ENCODE data around the gene EPSTI1. TPM values are rescaled to one million over a fixed set of nuclear protein-coding genes. Genes with fewer than 3 reads are reported as not detected.
A peak's percentile ranks its signal among the peaks of the same experiment; 100 is the strongest.

Gene EPSTI1
- total RNA-seq, 1 donor from 2014 or later = 96.0 TPM

DNA sequence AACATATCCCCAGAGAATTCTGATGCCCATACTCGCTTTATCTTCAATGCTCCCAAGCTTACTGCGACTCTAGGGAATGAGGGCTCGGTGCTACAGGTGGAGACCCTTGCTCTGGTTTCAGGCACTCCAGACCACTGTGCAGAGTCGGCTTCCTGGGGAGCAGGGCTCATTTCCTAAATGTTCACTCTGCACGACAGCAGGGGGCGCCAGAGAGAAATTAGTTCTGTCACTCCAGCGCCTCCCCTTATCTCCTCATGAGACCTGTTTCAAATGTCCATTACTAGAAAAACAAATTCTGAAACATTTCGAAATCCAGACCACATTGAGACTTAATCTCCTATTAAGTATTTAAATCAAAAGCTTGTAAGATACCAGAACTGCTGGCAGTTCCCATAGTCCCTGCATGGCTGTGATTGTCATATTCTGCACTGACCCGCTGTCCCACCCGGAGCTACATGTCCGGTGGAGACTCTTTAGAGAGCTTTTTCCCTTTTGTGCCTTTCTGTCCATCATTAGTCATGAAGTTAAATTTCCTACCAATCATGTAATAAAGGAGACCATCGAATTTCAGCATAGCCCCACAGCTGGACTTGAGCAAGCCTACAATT lies 22.4 kb downstream of the EPSTI1 start:
- H3K4me2 ChIP-seq (ENCODE audit: low read length) = no peak overlapping the region
- Mint-ChIP-seq H3K4me3 (ENCODE audit: unreplicated experiment) (no peak overlapping the region), H3K27me3 (ENCODE audit: low read depth, unreplicated experiment) (no peaks in the 10 kb centered on the region), H3K4me1 (ENCODE audit: low read depth, unreplicated experiment) (peaks cover 51% of the 10 kb centered on the region), H3K36me3 (ENCODE audit: low read depth, unreplicated experiment) (peaks cover 17% of the 10 kb centered on the region), H3K9me3 (ENCODE audit: unreplicated experiment) (no peaks in the 10 kb centered on the region), H3K27ac (ENCODE audit: unreplicated experiment) (peak overlapping the region; percentile 98)
- no peak overlapping the region for H3K4me3 ChIP-seq (ENCODE audit: insufficient read depth, low read depth, low read length)
- no peaks in the 10 kb centered on the region for H3K27me3 ChIP-seq (ENCODE audit: insufficient read depth, low read length)
- no peaks in the 10 kb centered on the region for H3K4me1 ChIP-seq (ENCODE audit: insufficient read depth, low read length)
- no peak overlapping the region for H2AFZ ChIP-seq (ENCODE audit: low read depth, low read length)
- no peak overlapping the region for H3K9ac ChIP-seq (ENCODE audit: low read length)
- H3K79me2 ChIP-seq (ENCODE audit: insufficient read depth, low read length) = no peaks in the 10 kb centered on the region
- no peaks in the 10 kb centered on the region for H3K9me3 ChIP-seq (ENCODE audit: insufficient read depth, low read depth, low read length)
- no peaks in the 10 kb centered on the region for H3K36me3 ChIP-seq (ENCODE audit: insufficient read depth, low read length)
- DNase-seq (ENCODE audit: low read depth) = peak; percentile 27
- TF ChIP-seq CTCF (IDR thresholded peaks at IDR 0.05; ENCODE audit: insufficient read depth, low read depth, low read length) (peak; percentile 81), EZH2 (IDR thresholded peaks at IDR 0.05; ENCODE audit: insufficient read depth, low read length) (no peak)
- no peaks in the 10 kb centered on the region for H4K20me1 ChIP-seq (ENCODE audit: insufficient read depth, low read length)
- no peak for FAIRE-seq
- no peak overlapping the region for H3K27ac ChIP-seq (ENCODE audit: low read depth, low read length)

GRCh38 chr13:42968906-42969305 lies 23.1 kb downstream of the EPSTI1 start:
- Histone ChIP-seq H3K4me3 (ENCODE audit: insufficient read depth, low read depth, low read length) (no peak overlapping the region), H2AFZ (ENCODE audit: low read depth, low read length) (no peak overlapping the region), H3K27me3 (ENCODE audit: insufficient read depth, low read length) (no peaks in the 10 kb centered on the region), H3K9me3 (ENCODE audit: insufficient read depth, low read depth, low read length) (no peaks in the 10 kb centered on the region), H3K9ac (ENCODE audit: low read length) (no peak overlapping the region), H3K27ac (ENCODE audit: low read depth, low read length) (no peak overlapping the region), H3K79me2 (ENCODE audit: insufficient read depth, low read length) (no peaks in the 10 kb centered on the region), H3K4me2 (ENCODE audit: low read length) (no peak overlapping the region), H4K20me1 (ENCODE audit: insufficient read depth, low read length) (no peaks in the 10 kb centered on the region), H3K4me1 (ENCODE audit: insufficient read depth, low read length) (no peaks in the 10 kb centered on the region), H3K36me3 (ENCODE audit: insufficient read depth, low read length) (no peaks in the 10 kb centered on the region)
- Mint-ChIP-seq H3K4me3 (ENCODE audit: unreplicated experiment) (peak overlapping the region; percentile 37), H3K9me3 (ENCODE audit: unreplicated experiment) (no peaks in the 10 kb centered on the region), H3K27ac (ENCODE audit: unreplicated experiment) (no peak overlapping the region), H3K27me3 (ENCODE audit: low read depth, unreplicated experiment) (no peaks in the 10 kb centered on the region), H3K4me1 (ENCODE audit: low read depth, unreplicated experiment) (peaks cover 52% of the 10 kb centered on the region), H3K36me3 (ENCODE audit: low read depth, unreplicated experiment) (peaks cover 18% of the 10 kb centered on the region)
- DNase-seq (ENCODE audit: low read depth) (no peak), FAIRE-seq (no peak)
- TF ChIP-seq CTCF (IDR thresholded peaks at IDR 0.05; ENCODE audit: insufficient read depth, low read depth, low read length) = no peak
- TF ChIP-seq EZH2 (IDR thresholded peaks at IDR 0.05; ENCODE audit: insufficient read depth, low read length) = no peak

- no peaks in the 10 kb centered on the region for H3K27me3 ChIP-seq (ENCODE audit: insufficient read depth, low read length)
- no peaks in the 10 kb centered on the region for H3K9me3 ChIP-seq (ENCODE audit: insufficient read depth, low read depth, low read length)
- Mint-ChIP-seq H3K4me3 (ENCODE audit: unreplicated experiment) (no peak overlapping the region), H3K27me3 (ENCODE audit: low read depth, unreplicated experiment) (no peaks in the 10 kb centered on the region), H3K4me1 (ENCODE audit: low read depth, unreplicated experiment) (peaks cover 51% of the 10 kb centered on the region), H3K9me3 (ENCODE audit: unreplicated experiment) (no peaks in the 10 kb centered on the region), H3K36me3 (ENCODE audit: low read depth, unreplicated experiment) (peaks cover 24% of the 10 kb centered on the region), H3K27ac (ENCODE audit: unreplicated experiment) (peak overlapping the region; percentile 27)
- no peak for FAIRE-seq
- no peak overlapping the region for H3K4me3 ChIP-seq (ENCODE audit: insufficient read depth, low read depth, low read length)
- no peak overlapping the region for H2AFZ ChIP-seq (ENCODE audit: low read depth, low read length)
- no peak for TF ChIP-seq CTCF (IDR thresholded peaks at IDR 0.05; ENCODE audit: insufficient read depth, low read depth, low read length)
- TF ChIP-seq EZH2 (IDR thresholded peaks at IDR 0.05; ENCODE audit: insufficient read depth, low read length) = no peak
- no peaks in the 10 kb centered on the region for H3K4me1 ChIP-seq (ENCODE audit: insufficient read depth, low read length)
- H3K27ac ChIP-seq (ENCODE audit: low read depth, low read length) = no peak overlapping the region
- no peaks in the 10 kb centered on the region for H3K36me3 ChIP-seq (ENCODE audit: insufficient read depth, low read length)
- H3K79me2 ChIP-seq (ENCODE audit: insufficient read depth, low read length) = no peaks in the 10 kb centered on the region
- H3K4me2 ChIP-seq (ENCODE audit: low read length) = no peak overlapping the region
- no peaks in the 10 kb centered on the region for H4K20me1 ChIP-seq (ENCODE audit: insufficient read depth, low read length)
- DNase-seq (ENCODE audit: low read depth) = no peak
- H3K9ac ChIP-seq (ENCODE audit: low read length) = no peak overlapping the region
Observed at GRCh38 chr13:42967660-42968059, 24.4 kb downstream of the EPSTI1 start.
